ENCODE results near the gene CENPX.

CENPX gene

DNA sequence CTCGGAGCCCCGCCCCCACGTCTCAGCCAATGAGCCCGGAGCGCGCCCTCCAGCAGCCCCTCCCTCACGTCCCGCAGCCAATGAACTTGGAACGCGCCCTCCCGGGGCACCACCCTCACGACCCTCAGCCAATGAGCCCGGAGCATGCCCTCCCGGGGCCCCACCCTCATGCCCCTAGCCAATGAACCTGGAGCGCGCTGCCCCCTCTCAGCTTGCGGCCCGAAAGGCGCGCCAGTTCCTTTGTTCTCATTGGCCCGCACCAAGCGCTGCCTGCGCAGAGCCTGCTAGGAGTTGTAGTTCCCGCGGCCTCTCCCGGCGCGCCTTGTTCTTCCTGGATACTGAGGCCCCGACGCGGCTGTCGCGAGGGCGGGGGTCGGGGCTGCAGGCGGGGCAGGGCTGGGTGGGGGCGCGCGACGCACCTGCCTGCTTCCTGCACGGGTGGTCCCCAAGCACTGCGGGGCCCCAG lies 336 bp upstream of the CENPX start, which contains the start of gene LRRC45:
LRRC45 (plus strand) TSS at position 325 of the 466 bp plus-strand sequence. CDS start 339 bp downstream, outside the sequence.
- DNase-seq: peak; percentile 100

DNA sequence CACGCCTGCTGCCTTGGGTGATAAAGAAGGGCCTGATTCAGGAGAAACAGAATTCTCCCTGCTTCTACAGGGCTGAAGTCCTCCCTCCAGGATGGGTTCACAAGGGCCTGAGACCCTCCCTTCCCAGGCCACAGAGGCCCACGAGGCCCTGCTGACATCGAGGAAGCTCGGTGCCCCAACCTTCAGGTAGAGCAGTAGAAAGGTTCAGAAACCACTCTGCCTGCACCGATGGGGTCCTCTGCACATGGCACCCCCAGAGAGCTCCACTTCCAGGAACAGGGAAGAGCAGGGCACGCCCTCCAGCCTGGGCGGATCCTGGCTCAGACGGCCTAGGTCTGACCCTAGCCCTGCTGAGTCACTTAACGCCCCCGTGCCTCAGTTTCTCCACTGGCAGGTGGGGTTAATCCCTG lies 773 bp downstream of the CENPX start:
- DNase-seq: no peak

- DNase-seq: peak; percentile 69 to 72
Measured at GRCh38 chr17:82021107-82021899, 1.4 kb downstream of the CENPX start.

GRCh38 chr17:82020572-82021106 lies 2.0 kb downstream of the CENPX start:
- no peak for DNase-seq

GRCh38 chr17:82019690-82020571 lies 2.7 kb downstream of the CENPX start:
- DNase-seq: peak; percentile 68 to 71

DNA sequence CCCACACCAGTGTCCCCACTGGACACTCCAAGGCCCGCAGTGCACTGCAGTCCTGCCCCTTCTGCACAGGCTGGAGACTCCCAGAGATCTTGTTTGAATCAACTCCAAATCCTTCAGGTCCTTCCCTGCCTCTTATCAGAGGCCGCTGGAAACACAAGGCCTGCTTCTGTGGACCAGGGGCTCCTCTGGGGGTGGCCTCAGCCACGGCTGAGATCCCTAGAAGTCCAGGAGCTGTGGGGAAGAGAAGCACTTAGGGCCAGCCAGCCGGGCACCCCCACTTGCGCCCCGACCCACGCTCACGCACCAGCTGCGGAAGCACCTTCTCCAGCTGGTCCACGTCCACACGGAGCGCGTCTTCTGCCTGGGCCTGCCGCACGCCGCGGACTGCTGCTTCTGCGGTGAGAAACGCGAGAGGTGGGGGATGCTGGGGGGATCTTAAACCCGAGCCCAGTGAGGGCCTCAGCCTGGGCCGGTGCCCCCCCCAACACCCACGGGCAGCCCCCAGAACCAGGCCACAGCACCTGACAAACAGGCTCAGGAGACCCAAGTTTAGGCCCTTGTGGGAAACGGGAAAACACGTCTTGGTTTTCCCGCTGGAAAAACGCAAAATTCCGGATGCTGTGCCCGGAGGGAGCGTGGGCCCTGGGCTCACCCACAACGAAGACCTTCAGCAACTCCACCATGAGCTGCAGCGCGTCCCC lies 3.5 kb downstream of the CENPX start:
- no peak for DNase-seq

GRCh38 chr17:82018152-82018988 lies 4.3 kb downstream of the CENPX start:
- no peak for DNase-seq

DNA sequence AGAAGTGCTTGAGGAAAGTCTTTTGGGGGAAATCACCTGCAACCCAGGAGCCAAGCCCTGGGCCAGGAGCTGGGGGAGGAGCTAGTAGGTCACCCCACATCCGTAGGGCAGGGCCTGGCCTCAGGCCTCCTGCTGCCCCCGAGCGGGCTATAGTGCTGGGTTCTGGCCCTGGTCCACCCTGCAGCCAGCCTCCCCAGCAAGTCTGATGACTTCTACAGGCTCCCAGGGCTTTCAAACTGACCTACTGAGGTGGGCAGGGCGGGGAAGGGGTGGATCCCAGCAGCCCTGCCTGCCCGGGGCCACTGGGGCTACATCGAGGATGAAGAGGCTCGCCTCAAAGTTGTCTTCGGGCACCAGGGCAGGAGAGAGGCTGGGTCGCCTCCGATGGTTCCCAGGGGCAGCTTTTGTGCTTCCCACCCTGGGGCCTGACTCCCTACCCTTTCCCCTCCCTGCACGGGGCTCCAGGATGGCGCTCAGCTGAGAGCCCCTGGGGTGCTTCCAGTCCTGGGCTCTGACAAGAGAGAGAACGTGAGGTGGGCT lies 5.0 kb downstream of the CENPX start:
- DNase-seq: no peak

DNA sequence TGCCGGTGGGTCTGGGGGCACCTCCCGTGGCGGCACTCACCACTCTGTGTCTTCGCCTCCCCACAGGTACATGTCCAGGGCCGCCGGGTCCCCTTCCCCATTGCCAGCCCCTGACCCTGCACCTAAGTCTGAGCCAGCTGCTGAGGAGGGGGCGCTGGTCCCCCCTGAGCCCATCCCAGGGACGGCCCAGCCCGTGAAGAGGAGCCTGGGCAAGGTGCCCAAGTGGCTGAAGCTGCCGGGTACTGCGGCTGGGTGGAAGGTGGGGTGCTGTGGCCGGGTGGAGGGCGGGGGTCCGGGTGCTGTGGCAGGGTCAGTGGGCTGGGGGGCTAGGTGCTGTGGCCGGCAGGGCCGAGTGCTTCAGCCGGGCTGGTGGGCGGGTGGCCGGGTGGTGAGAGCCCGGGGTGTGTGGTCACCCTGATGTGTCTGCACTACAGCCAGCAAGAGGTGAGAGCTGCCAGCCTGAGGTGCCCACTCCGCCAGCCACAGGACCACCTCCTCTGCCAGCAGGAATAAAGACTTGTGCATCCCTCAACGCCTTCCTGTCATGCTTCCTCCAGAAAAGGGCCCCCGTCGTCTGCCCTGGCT lies 5.7 kb downstream of the CENPX start:
- no peak for DNase-seq

DNA sequence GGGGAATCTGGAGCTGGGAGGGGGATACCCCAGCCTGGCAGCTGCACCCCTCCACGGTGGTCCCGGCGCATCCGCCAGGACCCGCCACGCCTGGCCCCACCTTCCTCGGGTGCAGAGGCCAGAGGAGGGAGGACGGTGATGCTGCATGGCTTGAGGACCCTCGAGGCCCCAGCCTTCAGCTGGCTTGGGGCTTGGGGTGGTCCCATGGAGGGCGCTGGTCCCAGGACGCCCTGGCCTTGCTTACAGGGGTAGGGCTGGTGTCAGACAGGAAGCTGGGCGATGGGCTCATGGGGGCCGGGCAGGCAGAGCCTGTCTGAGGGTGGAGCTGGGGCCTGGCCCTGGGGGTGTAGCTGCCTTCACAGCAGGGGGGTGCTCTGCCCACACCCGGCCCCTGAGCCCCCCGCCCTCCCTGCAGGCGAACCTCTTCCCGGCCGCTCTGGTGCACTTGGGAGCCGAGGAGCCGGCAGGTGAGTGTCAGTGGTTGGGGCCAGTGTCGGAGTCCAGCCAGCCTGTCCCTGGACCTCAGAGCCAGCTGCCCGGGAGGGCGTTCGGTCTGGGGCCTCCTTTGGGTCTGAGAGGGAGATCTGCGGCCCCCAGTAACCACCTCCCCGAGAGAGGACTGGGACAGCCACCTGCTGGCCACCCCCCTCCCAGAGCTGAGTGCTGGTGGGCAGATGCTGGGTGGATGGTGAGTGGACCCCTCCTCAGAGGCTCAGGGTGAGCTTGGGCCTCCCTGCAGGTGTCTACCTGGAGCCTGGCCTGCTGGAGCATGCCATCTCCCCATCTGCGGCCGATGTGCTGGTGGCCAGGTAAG lies 6.4 kb downstream of the CENPX start:
- no peak for DNase-seq

DNA sequence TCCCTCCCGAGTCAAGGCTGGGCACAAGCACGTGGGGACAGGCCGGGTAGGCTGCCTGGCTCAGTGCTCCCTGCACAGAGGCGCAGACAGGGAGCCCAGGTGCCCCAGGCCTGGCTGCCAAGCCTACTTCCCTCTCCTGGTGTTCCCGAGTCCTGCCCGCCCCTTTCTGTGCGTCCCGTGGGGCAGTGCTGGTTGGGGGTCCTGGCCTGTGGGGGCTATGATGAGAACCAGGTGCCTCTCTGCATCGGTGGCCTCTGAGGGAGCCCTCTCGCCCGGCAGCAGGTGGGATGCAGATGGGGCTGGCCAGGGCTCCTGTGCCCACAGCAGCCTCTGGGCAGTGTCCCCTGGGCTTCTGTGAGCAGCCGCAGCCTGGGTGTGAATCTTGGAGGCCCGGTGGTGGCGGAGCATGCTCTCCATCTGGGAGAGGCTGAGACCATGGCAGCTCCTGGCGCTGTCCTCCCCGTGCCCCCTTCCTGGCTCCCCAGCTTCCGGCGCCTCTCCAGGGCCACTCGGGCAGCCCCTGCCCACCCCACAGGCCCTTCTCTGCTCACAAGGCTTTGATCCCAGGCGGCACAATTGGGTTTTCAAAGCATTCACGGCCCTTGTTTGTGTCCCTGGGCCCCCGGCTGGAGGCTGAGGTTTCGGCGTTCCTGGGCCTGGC lies 7.2 kb downstream of the CENPX start:
- no peak for DNase-seq

DNA sequence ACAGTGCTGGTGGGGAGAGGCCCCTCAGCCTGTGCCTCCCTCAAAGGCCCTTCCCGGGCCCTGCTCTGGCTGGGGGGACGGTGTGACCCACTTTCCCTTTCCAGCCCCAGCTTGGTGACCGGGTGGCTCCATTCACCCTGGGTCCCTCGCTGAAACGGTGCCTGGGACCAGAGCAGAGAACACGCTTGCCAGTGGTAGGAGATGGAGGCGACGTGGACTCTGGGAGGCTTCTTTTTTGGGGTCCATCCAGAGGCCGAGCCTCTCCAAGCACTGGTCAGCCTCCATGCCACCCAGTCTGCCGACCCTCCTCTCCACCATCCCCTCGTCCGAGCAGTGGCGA lies 7.7 kb downstream of the CENPX start:
- DNase-seq: no peak

GRCh38 chr17:82014432-82014831 lies 8.2 kb downstream of the CENPX start:
- DNase-seq: no peak

DNA sequence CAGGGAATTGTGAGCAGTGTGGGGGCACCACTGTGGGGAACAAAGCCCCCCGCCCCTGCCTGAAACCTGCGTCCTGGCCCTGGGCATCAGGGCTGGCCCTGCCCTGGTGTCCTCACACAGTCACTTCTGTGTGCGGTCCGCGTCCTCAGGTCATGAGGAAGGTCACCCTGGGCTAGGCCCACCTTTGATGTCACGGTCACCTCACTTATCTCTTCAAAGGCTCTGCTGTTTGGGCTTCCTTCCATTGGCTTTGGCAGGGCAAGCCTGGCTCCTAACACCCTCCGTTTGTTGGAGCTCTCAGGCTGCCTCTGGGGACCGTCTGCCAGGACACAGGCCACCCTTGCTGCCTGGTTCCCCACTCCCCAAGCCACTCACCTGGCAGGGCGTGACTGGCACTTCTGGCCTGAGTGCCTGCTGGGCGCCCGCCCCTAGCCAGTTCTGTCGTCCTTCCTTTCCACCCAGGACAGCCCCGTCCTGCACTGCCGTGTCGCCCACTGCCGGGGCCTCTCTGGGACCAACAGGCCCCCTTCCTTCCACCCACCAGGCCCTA lies 8.8 kb downstream of the CENPX start:
- DNase-seq: no peak

GRCh38 chr17:82013341-82013740 lies 9.3 kb downstream of the CENPX start:
- no peak for DNase-seq

GRCh38 chr17:82012640-82013295 lies 9.9 kb downstream of the CENPX start:
- no peak for DNase-seq

DNA sequence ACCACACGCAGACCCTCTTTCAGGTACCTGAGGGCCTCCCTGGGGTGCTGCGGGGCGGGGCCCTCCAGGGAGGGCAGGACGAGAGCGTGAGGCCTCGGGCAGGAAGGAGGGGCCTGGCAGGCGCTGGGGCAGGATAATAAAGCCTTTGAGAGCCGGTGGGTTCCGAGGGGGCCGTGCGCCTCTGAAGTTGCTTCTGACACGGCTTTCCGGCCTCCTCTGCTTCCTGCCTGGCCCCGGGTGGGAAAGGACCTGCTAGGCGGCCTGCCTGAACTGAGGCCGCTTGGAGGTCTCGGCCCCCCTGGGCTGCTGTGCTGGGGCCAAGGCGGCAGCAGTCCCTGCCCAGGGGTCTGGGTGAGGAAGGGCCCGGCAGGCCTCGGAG lies 10.4 kb downstream of the CENPX start:
- no peak for DNase-seq

- no peak for DNase-seq
Measured at GRCh38 chr17:82011617-82012187, 11.0 kb downstream of the CENPX start.
